Neural progenitor cell (in vitro differentiated cells): ENCODE data around the gene OXT. TPM values are rescaled to one million over a fixed set of nuclear protein-coding genes. Genes with fewer than 3 reads are reported as not detected.

Experiments used
- DNase-seq: peaks from one replicate; pipeline ENCODE4 v3.0.0-alpha.2; 2016; ENCODE audit warnings: low spot score
- H2AFZ ChIP-seq: fragments of 200-600 bp; sonication (generic); replicated peaks from 2 replicates; pipeline ENCODE4 v1.6.1; 2016; ENCODE audit warnings: antibody characterized with exemption
- H3F3A ChIP-seq: fragments of 200-600 bp; sonication (generic); 2 replicates; pipeline ENCODE4 v1.6.1; 2016; ENCODE audit warnings: antibody characterized with exemption, low read depth
- H3K27ac ChIP-seq: fragments of 200-600 bp; sonication (generic); 2 replicates; pipeline ENCODE4 v1.5.1; 2016; ENCODE audit warnings: mild to moderate bottlenecking
- H3K27me3 ChIP-seq: fragments of 200-600 bp; sonication (generic); 2 replicates; pipeline ENCODE4 v1.6.1; 2016; ENCODE audit warnings: mild to moderate bottlenecking, moderate library complexity
- H3K36me3 ChIP-seq: fragments of 200-600 bp; sonication (generic); 2 replicates; pipeline ENCODE4 v1.5.1; 2016
- H3K4me1 ChIP-seq: fragments of 200-600 bp; sonication (generic); 2 replicates; pipeline ENCODE4 v1.6.1; 2016; ENCODE audit warnings: mixed run types
- H3K4me2 ChIP-seq: fragments of 200-600 bp; sonication (generic); 2 replicates; pipeline ENCODE4 v1.6.1; 2016
- H3K4me3 ChIP-seq: fragments of 200-600 bp; sonication (generic); 2 replicates; pipeline ENCODE4 v1.5.1; 2016
- H3K79me2 ChIP-seq: fragments of 200-600 bp; sonication (generic); 2 replicates; pipeline ENCODE4 v1.6.1; 2016; ENCODE audit warnings: low read depth
- H3K9ac ChIP-seq: fragments of 200-600 bp; sonication (generic); 2 replicates; pipeline ENCODE4 v1.6.1; 2016
- H3K9me3 ChIP-seq: fragments of 200-600 bp; sonication (generic); 2 replicates; pipeline ENCODE4 v1.5.1; 2016; ENCODE audit warnings: low read depth
- H4K20me1 ChIP-seq: fragments of 200-600 bp; sonication (generic); 2 replicates; pipeline ENCODE4 v1.6.1; 2016; ENCODE audit warnings: low read depth
- H3K27ac Mint-ChIP-seq: 3 replicates; pipeline ENCODE4 v1.8.0; 2021; ENCODE audit warnings: mixed read lengths
- H3K27me3 Mint-ChIP-seq: 2 replicates; pipeline ENCODE4 v1.8.0; 2022; ENCODE audit warnings: low read depth, mild to moderate bottlenecking, inconsistent platforms, moderate library complexity, mixed read lengths; ENCODE audit not compliant: insufficient read depth
- H3K36me3 Mint-ChIP-seq: 3 replicates; pipeline ENCODE4 v1.8.0; 2021; ENCODE audit warnings: mixed read lengths
- H3K4me1 Mint-ChIP-seq: 3 replicates; pipeline ENCODE4 v1.8.0; 2021; ENCODE audit warnings: mixed read lengths
- H3K4me3 Mint-ChIP-seq: 3 replicates; pipeline ENCODE4 v1.8.0; 2021; ENCODE audit warnings: mild to moderate bottlenecking, moderate library complexity, mixed read lengths
- H3K9me3 Mint-ChIP-seq: 3 replicates; pipeline ENCODE4 v1.8.0; 2020; ENCODE audit warnings: mixed read lengths
- CTCF ChIP-seq: fragments of 200-600 bp; sonication (generic); IDR thresholded peaks from 2 replicates; pipeline ENCODE4 v1.5.1; 2017; ENCODE audit warnings: antibody characterized with exemption, mild to moderate bottlenecking
- EZH2 ChIP-seq: fragments of 200-600 bp; sonication (generic); IDR thresholded peaks from 2 replicates; pipeline ENCODE4 v1.6.1; 2017; ENCODE audit warnings: antibody characterized with exemption, mild to moderate bottlenecking, moderate library complexity
- EZH2phosphoT487 ChIP-seq: fragments of 200-600 bp; sonication (generic); IDR thresholded peaks from 2 replicates; pipeline ENCODE4 v1.6.1; 2017; ENCODE audit warnings: antibody characterized with exemption
- total RNA-seq: library from RNA; depleted of rRNA; stranded (reverse); fragments of >200 nt; gene quantifications from 2 replicates; pipeline ENCODE4 v1.2.3, GENCODE V29; 2015; ENCODE audit warnings: low replicate concordance

The OXT gene
- total RNA-seq, 1 donor from 2014 or later = not detected

- Histone ChIP-seq H4K20me1 (peaks cover 7% of the 10 kb centered on the region), H3K79me2 (no peaks in the 10 kb centered on the region), H3K4me3 (no peak overlapping the region), H3K9ac (no peak overlapping the region), H3K27ac (peak overlapping the region; percentile 80), H3F3A (peaks cover 25% of the 10 kb centered on the region), H3K36me3 (no peaks in the 10 kb centered on the region), H3K9me3 (no peaks in the 10 kb centered on the region), H3K4me2 (peak overlapping the region; percentile 56), H3K4me1 (peaks cover 18% of the 10 kb centered on the region), H3K27me3 (no peaks in the 10 kb centered on the region), H2AFZ (no peak overlapping the region)
- DNase-seq = no peak
- no peak overlapping the region for H3K4me3 Mint-ChIP-seq
- peaks cover 7% of the 10 kb centered on the region for H3K4me1 Mint-ChIP-seq
- no peak overlapping the region for H3K27ac Mint-ChIP-seq
- H3K36me3 Mint-ChIP-seq = no peaks in the 10 kb centered on the region
- H3K27me3 Mint-ChIP-seq = peaks cover 5% of the 10 kb centered on the region
- no peaks in the 10 kb centered on the region for H3K9me3 Mint-ChIP-seq
- TF ChIP-seq EZH2phosphoT487 (no peak), EZH2 (no peak), CTCF (no peak)
These were observed 36.1 kb downstream of the OXT start for GRCh38 chr20:3107464-3108025.

GRCh38 chr20:3109350-3110302 is 38.2 kb downstream of the OXT start:
- Histone ChIP-seq H3K79me2 (no peaks in the 10 kb centered on the region), H3K27me3 (no peaks in the 10 kb centered on the region), H3K9ac (no peak overlapping the region), H3K4me2 (no peak overlapping the region), H3K27ac (no peak overlapping the region), H3K4me3 (no peak overlapping the region), H3K36me3 (no peaks in the 10 kb centered on the region), H3K9me3 (no peaks in the 10 kb centered on the region), H2AFZ (no peak overlapping the region), H3K4me1 (peaks cover 18% of the 10 kb centered on the region), H4K20me1 (peaks cover 7% of the 10 kb centered on the region), H3F3A (peaks cover 25% of the 10 kb centered on the region)
- peaks cover 11% of the 10 kb centered on the region for H3K4me1 Mint-ChIP-seq
- peaks cover 8% of the 10 kb centered on the region for H3K36me3 Mint-ChIP-seq
- no peak overlapping the region for H3K27ac Mint-ChIP-seq
- no peaks in the 10 kb centered on the region for H3K9me3 Mint-ChIP-seq
- peaks cover 4% of the 10 kb centered on the region for H3K27me3 Mint-ChIP-seq
- TF ChIP-seq EZH2phosphoT487 (no peak), CTCF (no peak), EZH2 (no peak)
- H3K4me3 Mint-ChIP-seq = no peak overlapping the region
- DNase-seq = no peak

GRCh38 chr20:3111507-3111906 is 40.1 kb downstream of the OXT start:
- Mint-ChIP-seq H3K4me1 (peaks cover 14% of the 10 kb centered on the region), H3K36me3 (peaks cover 8% of the 10 kb centered on the region)

More at GRCh38 chr20:3111507-3111906, 40.1 kb downstream of the OXT start:
- no peak overlapping the region for H2AFZ ChIP-seq
- H3K27ac ChIP-seq = no peak overlapping the region
- H3K9ac ChIP-seq = no peak overlapping the region
- H3K4me1 ChIP-seq = peaks cover 13% of the 10 kb centered on the region
- H3K27me3 ChIP-seq = no peaks in the 10 kb centered on the region
- no peaks in the 10 kb centered on the region for H3K36me3 ChIP-seq
- peaks cover 13% of the 10 kb centered on the region for H3F3A ChIP-seq
- Mint-ChIP-seq H3K4me3 (no peak overlapping the region), H3K27ac (no peak overlapping the region), H3K27me3 (peaks cover 6% of the 10 kb centered on the region), H3K9me3 (no peaks in the 10 kb centered on the region)
- TF ChIP-seq EZH2phosphoT487 (no peak), CTCF (no peak), EZH2 (no peak)
- H3K4me3 ChIP-seq = no peak overlapping the region
- no peak overlapping the region for H3K4me2 ChIP-seq
- H4K20me1 ChIP-seq = peaks cover 13% of the 10 kb centered on the region
- no peaks in the 10 kb centered on the region for H3K79me2 ChIP-seq
- H3K9me3 ChIP-seq = no peaks in the 10 kb centered on the region
- no peak for DNase-seq
